ENCODE data around the gene POLR3H.
A peak's percentile ranks its signal among the peaks of the same experiment; 100 is the strongest.

The POLR3H gene

GRCh38 chr22:41576877-41577276 is 32.6 kb upstream of the POLR3H start:
- no peak for TF ChIP-seq MAX (IDR thresholded peaks at IDR 0.05)
- TF ChIP-seq CEBPB (IDR thresholded peaks at IDR 0.05): no peak
- 0 out of 2 replicates have a peak, but pooled peaks have one; percentile 16 for TF ChIP-seq NFIC (IDR thresholded peaks at IDR 0.05)
- TF ChIP-seq RAD21 (IDR thresholded peaks at IDR 0.05; ENCODE audit: low read depth): peak; percentile 62
- TF ChIP-seq EGR1 (IDR thresholded peaks at IDR 0.05): no peak
- TF ChIP-seq ZBTB7A (IDR thresholded peaks at IDR 0.05; ENCODE audit: low read depth): no peak
- TF ChIP-seq YY1 (IDR thresholded peaks at IDR 0.05; ENCODE audit: low read depth): no peak
- no peak for TF ChIP-seq TCF12 (IDR thresholded peaks at IDR 0.05; ENCODE audit: low read depth)
- no peak for TF ChIP-seq TAF1 (IDR thresholded peaks at IDR 0.05; ENCODE audit: low read depth)
- no peak for TF ChIP-seq REST (IDR thresholded peaks at IDR 0.05; ENCODE audit: low read depth)
- no peak for TF ChIP-seq CREB1 (IDR thresholded peaks at IDR 0.05; ENCODE audit: low read depth)
- no peak for TF ChIP-seq TEAD4 (IDR thresholded peaks at IDR 0.05)

GRCh38 chr22:41575533-41575932 is 31.3 kb upstream of the POLR3H start:
- TF ChIP-seq MAX (IDR thresholded peaks at IDR 0.05): no peak

- no peak for TF ChIP-seq TAF1 (IDR thresholded peaks at IDR 0.05; ENCODE audit: low read depth)
- TF ChIP-seq TEAD4 (IDR thresholded peaks at IDR 0.05): no peak
- no peak for TF ChIP-seq USF1 (IDR thresholded peaks at IDR 0.05)
- TF ChIP-seq NFIC (IDR thresholded peaks at IDR 0.05): no peak
- TF ChIP-seq ZBTB7A (IDR thresholded peaks at IDR 0.05; ENCODE audit: low read depth): no peak
- TF ChIP-seq TCF12 (IDR thresholded peaks at IDR 0.05; ENCODE audit: low read depth): no peak
- TF ChIP-seq MAX (IDR thresholded peaks at IDR 0.05): no peak
- no peak for TF ChIP-seq EGR1 (IDR thresholded peaks at IDR 0.05)
- no peak for TF ChIP-seq CEBPB (IDR thresholded peaks at IDR 0.05)
- no peak for TF ChIP-seq RAD21 (IDR thresholded peaks at IDR 0.05; ENCODE audit: low read depth)
- no peak for TF ChIP-seq FOXM1 (IDR thresholded peaks at IDR 0.05; ENCODE audit: borderline replicate concordance, low read depth)
- no peak for TF ChIP-seq EP300 (IDR thresholded peaks at IDR 0.05; ENCODE audit: borderline replicate concordance)
Measured at GRCh38 chr22:41574847-41575381, 30.6 kb upstream of the POLR3H start.

GRCh38 chr22:41573677-41574076 is 29.4 kb upstream of the POLR3H start:
- no peak for TF ChIP-seq EP300 (IDR thresholded peaks at IDR 0.05; ENCODE audit: borderline replicate concordance)
- TF ChIP-seq ZBTB7A (IDR thresholded peaks at IDR 0.05; ENCODE audit: low read depth): no peak
- TF ChIP-seq CEBPB (IDR thresholded peaks at IDR 0.05): no peak

- TF ChIP-seq CEBPB (IDR thresholded peaks at IDR 0.05): no peak
- no peak for TF ChIP-seq RAD21 (IDR thresholded peaks at IDR 0.05; ENCODE audit: low read depth)
- no peak for TF ChIP-seq YY1 (IDR thresholded peaks at IDR 0.05; ENCODE audit: low read depth)
- TF ChIP-seq TEAD4 (IDR thresholded peaks at IDR 0.05): no peak
- TF ChIP-seq FOXM1 (IDR thresholded peaks at IDR 0.05; ENCODE audit: borderline replicate concordance, low read depth): no peak
- no peak for TF ChIP-seq NFIC (IDR thresholded peaks at IDR 0.05)
- no peak for TF ChIP-seq CREB1 (IDR thresholded peaks at IDR 0.05; ENCODE audit: low read depth)
- TF ChIP-seq USF1 (IDR thresholded peaks at IDR 0.05): no peak
- no peak for TF ChIP-seq TCF12 (IDR thresholded peaks at IDR 0.05; ENCODE audit: low read depth)
- no peak for TF ChIP-seq EP300 (IDR thresholded peaks at IDR 0.05; ENCODE audit: borderline replicate concordance)
- TF ChIP-seq ZBTB7A (IDR thresholded peaks at IDR 0.05; ENCODE audit: low read depth): no peak
- no peak for TF ChIP-seq TAF1 (IDR thresholded peaks at IDR 0.05; ENCODE audit: low read depth)
- no peak for TF ChIP-seq EGR1 (IDR thresholded peaks at IDR 0.05)
Measured at GRCh38 chr22:41571786-41572185, 27.5 kb upstream of the POLR3H start.

GRCh38 chr22:41570221-41570620 is 26.0 kb upstream of the POLR3H start:
- TF ChIP-seq TCF12 (IDR thresholded peaks at IDR 0.05; ENCODE audit: low read depth) (no peak), EP300 (IDR thresholded peaks at IDR 0.05; ENCODE audit: borderline replicate concordance) (no peak), CREB1 (IDR thresholded peaks at IDR 0.05; ENCODE audit: low read depth) (no peak), FOXM1 (IDR thresholded peaks at IDR 0.05; ENCODE audit: borderline replicate concordance, low read depth) (no peak), TAF1 (IDR thresholded peaks at IDR 0.05; ENCODE audit: low read depth) (no peak), EGR1 (IDR thresholded peaks at IDR 0.05) (no peak), YY1 (IDR thresholded peaks at IDR 0.05; ENCODE audit: low read depth) (no peak), REST (IDR thresholded peaks at IDR 0.05; ENCODE audit: low read depth) (no peak)
